Measurements from ENCODE around the gene ANGPT4.
"Not testable (repeated sequence)": the region's sequence is repeated elsewhere in the genome, so short reads cannot be mapped to it uniquely, and the experiment has no call there.

The ANGPT4 gene

DNA sequence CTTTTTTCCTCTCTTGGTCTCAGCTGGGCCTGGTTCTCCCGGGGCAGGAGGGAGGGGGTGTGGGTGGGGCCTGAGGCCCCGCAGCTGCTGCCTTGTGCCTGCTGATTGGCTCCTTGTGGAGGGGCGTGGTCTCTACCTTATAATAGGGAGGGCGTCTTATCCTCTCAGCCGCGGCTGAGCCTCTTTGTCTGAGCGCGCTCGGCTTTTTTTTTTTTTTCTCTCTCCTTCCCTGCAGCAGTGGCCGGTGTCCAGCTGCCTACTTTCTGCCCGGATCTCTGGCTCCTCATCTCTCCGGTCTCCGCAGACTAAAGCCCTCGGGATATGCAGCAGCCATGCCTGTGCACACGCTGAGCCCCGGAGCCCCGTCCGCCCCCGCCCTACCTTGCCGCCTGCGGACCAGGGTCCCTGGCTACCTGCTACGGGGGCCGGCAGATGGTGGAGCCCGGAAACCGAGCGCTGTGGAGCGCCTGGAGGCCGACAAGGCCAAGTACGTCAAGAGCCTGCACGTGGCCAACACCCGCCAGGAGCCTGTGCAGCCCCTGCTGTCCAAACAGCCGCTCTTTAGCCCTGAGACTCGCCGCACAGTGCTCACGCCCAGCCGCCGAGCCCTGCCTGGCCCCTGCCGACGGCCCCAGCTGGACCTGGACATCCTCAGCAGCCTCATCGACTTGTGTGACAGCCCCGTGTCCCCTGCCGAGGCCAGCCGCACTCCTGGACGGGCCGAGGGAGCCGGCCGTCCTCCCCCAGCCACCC is 71.5 kb downstream of the ANGPT4 start:
- peak; percentile 71 to 89 (median 77) for DNase-seq (ENCODE audit: low read depth in 3 of 3)

DNA sequence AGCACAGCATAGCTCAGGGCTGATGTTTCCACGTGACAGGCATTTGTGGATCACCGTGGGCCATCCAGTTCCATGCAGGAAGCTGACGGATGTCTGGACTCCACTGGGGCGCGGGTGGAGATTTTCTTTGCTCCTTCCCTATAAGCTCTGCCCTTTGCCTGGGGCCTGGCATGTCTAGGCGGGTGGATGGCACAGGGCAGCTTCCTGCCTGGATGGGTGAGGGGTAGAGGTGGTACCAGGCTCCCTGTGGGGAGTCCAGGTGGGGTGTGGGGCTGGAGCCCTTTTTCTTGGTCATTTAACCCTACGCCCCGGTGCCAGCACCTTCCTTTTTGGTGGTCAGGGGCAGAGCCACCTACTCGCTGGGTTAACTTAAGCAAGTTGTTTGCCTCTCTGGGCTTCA is 72.2 kb downstream of the ANGPT4 start:
- DNase-seq (ENCODE audit: low read depth in 3 of 3): no peak

DNA sequence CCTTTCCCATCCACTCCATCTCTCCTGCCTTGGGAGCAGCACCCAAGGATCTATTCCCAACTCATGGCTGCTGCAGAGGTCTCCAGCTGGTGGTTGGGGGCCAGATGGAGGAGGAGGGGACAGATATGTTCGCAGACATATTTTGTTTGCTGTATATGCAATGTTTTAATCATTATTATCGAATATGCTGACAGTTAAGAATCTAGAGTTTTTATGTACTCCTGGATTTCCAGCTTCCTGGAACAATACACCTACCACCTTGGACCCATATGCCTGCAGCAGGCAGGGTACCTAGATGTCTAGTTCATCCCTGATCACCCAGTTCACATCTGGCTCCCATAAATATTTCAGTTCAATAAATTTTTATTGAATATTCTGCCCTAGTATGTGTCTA is 73.6 kb downstream of the ANGPT4 start:
- DNase-seq (ENCODE audit: low read depth in 3 of 3): no peak

DNA sequence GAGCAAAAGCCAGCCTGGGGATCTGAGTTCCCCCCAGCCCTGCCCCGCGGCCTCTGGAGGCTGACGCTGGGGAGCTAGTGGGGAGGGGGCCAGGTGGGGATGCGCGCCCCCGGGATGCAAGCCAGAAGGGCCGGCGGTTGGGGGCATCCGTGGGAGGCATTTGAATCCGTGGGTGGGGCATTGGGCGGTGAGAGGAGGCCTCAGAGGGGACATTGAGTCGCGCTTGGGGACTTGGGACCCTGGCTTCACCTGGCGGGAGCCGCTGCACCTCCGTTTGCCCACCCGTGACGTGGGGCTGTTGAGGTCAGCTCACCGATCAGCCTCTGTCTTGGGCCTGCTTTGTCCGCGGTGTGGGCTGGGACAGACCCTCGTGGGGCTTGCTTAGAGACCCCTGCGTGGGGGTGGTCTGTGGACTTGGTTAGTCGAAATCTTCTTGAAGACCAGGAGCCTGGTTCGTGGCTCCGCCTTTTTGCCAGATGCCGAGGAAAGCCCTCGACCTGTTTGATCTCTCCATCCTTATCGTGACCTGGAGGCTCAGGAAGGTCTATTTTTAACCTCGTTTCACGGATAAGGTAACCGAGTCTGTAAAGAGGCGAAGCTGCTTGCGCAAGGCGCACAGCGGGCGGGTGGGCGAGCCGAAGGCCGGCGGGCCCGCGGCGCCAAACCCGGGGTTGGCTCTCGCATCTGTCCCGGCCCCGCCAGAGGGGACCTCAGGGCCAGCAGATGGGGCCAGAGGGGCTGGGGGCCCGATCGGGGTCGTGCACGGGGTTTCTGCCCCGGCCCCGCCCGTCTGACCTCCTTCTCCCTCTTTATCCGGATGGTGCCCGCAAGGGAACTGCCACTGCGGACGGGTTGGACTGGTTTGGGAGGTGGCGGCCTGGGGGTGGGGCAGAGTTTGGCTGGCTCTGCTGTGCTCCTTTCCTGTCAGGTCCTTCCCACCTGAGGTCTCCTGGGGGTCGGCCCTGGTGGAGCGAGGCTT is 74.3 kb downstream of the ANGPT4 start:
- DNase-seq (ENCODE audit: low read depth in 3 of 3): no peak

DNA sequence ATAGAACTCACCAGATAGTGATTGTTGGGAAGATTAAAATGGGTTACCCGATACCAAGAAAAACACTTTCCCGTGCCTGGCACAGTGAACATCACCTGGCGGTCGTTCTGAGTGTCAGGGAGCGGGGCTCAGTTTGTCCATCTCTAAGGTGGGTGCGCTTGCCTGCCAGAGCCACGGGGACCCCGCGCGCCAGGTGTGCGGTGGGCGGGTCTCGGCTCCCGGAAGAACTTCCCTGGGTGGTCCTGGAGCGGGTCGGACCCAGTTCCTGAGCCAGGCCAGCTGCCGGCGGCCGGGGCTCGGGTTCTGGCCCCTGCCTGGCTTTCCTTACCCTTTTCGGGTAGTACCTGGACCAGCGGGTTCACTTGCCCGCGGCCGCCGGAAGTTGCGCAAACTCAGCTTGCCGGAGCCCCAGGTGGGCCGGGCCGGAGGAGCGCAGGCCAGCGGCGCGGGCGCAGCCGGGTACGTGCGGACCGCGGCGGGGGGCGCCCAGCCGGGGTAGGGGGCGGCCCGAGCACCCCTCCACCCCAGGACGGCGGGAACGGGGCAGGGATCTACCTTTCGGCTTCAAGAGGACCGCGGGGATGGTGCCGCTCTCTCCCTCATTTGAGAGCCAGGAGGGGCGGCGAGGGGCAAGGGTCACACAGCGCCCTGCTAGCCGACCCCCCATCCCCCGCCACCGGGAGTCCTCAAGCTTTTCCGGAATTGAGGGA is 75.1 kb downstream of the ANGPT4 start:
- DNase-seq (ENCODE audit: low read depth in 3 of 3): no peak

DNA sequence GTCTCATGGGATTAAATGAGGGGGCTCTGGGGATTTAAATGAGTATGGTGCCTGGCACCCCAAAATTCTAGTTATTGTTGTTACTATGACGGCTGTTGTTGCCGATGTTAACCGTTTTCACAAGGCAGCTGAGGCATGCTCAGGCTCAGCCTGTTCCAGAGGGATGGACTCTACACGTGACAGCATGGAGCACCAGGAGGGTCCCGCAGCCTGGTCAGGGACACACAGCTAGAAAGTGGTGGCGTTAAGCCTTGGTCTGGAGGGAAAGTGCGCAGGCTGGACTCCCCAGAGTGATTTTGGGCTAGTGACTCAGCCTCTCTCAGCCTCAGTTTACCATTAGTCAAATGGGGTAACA is 75.7 kb downstream of the ANGPT4 start:
- DNase-seq (ENCODE audit: low read depth in 3 of 3): no peak

DNA sequence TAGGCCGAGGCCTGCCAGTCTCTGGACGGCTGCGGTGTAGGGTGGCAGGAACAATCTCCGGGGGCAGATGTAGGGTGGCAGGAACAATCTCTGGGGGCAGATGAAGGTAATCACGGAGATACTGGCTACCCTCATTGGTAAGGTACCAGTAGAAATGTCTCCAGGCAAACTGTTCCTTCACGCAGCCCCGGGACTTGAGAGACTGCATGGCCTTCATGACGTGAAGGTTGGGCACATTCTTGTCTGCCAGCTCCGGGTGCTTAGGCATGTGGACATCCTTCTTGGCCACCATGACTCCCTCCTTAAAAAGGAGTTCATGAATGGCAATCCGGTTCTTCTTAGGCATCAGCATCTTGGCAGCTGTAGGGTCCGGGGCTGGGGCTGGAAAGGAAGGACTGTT is 76.5 kb downstream of the ANGPT4 start:
- DNase-seq (ENCODE audit: low read depth in 3 of 3): no peak

DNA sequence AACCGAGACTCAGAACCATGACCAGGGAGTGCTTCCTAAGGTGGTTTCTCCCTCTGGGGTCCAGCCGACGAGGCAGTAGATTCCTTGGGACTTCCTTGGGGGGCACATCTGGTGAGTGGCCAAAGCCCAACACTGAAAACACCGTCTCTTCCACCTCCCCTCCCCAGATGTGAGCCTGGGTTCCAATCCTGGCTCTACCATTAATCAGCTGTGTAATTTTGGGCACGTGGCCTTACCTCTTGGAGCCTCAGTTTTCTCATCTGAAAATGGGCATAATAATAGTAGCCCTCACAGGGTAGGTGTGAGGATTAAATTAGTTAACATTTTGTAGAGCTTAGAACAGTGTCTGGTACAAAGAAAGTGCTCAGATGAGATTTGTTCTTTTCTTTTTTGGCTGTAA is 77.1 kb downstream of the ANGPT4 start:
- no peak for DNase-seq (ENCODE audit: low read depth in 3 of 3)

DNA sequence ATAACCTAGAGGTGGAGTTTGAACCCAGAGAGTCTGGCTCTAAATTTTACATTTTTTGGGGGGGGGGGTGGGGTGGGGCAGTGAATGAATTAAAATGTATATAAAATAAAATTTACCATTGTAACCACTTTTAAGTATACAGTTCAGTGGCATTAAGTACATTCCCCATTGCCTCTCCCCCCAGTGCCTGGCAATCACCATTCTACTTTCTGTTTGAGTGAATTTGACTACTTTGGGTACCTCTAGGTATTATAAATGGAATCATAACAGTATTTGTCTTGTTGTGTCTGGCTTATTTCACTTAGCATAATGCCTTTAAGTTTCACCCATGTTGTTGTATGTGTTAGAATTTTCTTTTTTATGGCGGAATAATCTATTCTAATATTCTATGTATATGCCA is 79.9 kb downstream of the ANGPT4 start:
- DNase-seq (ENCODE audit: low read depth in 3 of 3): no peak

DNA sequence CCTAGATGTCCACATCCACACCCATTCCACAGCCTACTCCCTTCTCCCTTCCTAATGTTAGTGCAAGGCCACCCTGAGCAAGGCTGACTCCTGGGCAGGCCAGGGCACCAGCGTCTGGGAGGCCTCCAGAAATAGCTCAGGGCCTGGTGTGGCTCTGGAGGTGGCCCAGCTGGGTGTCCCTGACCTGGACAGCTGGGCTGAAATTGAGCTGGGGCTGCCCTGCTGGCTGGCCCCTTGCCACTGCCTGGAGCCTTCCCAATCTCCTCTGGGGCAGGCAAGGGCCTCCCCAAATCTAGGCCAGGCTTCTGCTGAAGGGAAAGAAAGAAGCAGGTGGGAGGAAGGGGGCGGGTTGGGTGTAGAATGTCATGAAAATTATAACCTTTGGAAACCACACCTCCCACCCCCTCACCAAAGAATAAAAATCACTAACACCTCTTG is 80.5 kb downstream of the ANGPT4 start:
- DNase-seq (ENCODE audit: low read depth in 3 of 3): no peak

DNA sequence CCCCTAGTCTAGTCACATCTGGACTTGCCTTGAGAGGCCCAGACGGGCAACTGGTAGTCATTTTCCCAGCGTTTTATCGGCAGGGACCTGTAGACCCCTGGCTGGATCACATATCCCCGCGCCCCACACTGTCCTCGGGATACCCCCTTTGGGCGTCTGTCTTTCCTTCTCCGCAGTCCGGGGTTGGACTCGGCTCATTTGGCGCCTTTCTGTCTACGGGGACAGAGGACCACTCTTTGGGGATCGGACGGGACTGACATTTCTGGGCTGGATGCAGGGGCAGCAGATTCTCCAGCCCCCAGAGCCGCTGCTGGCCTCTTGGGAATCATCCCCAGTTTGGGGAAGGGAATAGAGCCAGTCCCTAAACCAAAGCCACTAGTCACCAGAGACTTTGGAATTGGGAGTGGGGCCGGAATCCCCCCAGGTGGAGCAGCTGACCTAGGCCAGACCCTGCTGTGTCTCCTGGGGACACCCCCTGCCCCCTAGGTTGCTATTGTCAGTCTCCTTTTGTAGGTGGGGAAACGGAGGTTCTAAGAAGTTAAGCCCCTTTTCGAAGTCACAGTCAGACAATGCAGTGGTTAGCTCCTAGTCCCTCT is 81.9 kb downstream of the ANGPT4 start:
- DNase-seq (ENCODE audit: low read depth in 3 of 3): no peak

DNA sequence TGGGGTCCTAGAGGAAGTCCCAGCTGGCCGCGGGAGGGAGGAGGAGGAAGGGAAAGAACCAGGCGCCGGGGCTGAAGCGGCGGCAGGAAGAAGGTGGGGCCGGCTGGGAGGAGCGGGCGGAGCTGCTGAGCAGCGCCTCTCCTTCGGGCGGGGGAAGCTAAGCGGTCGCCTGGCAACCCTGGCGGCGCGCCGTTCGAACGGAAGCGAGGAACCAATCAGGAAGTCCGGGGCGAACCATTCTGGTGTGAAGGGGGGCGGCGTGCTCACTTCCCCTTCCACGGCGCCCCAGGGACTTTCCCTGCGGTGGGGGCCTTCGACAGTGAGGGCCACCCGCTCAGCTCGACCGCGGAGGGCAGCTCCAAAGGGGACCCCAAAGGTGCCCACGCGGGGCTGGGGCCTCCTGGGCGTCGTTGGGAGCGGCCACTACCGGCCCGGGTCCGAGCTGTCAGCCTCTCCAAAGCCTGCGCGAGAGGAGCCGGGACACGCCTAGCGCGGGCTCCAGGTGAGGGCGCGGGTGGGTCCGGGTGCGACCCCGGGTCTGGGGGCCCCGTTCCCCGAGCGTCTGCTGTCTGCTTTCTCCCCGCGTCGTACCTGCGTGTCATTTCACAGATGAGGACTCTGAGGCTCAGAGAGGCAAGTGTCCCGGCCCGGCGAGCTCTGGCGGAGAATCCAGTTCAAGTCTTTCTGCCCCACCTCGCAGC is 82.5 kb downstream of the ANGPT4 start, which contains the start of gene FAM110A:
Gene FAM110A, plus strand, starts transcription at position 266 of the 701 bp plus-strand sequence. CDS start 11,090 bp downstream, outside the sequence.
- peak; percentile 88 to 90 (median 90) for DNase-seq (ENCODE audit: low read depth in 3 of 3)

DNA sequence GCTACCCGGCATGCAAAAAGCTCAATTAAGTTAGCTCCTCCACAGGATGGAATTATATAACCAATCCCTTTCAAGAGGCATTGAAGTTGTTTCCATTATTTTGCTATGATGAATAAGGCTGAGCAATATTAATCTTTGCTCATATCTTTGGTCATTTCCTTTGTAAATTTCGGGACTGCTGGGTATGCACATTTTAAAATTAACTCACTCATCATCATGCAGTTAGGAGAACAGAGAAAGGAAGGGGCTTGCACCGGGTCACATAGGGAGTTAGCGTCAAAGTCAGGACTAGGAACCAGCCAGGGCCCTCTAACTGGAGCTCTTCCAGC is 83.0 kb downstream of the ANGPT4 start:
- DNase-seq (ENCODE audit: low read depth in 3 of 3): no peak

DNA sequence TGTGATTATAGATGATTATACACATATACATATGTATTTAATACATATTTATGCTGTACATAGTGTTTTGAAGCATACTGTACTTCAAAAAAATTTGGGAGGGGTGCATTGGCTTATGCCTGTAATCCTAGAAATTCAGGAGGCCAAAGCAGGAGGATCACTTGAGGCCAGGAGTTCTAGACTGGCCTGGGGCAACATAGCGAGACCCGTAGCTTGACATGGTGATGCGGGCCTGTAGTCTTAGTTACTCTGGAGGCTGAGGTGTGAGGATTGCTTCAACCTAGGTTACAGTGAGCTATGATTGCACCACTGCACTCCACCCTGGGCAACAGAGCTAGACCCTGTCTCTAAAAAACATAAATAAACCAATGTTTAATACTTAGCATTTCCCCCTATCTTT is 84.2 kb downstream of the ANGPT4 start:
- DNase-seq (ENCODE audit: low read depth in 3 of 3): no peak

DNA sequence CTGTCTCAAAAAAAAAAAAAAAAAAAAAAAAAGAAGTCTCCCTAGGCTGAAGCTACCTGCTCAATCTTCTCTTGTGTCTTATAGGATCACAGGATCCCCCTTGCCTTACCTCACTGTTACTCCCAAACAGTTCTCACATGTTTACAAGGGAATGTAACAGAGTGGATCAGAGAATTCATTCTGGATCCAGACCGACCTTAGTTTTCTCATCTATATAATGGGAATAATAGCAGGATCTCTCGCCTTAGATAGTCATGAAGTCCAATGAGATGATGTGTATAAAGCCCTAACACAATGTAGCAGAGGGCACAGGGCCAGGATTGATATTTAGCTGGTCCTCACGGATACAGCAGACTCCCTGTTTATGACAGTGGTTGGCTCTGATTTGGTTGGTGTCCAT is 84.9 kb downstream of the ANGPT4 start:
- DNase-seq (ENCODE audit: low read depth in 3 of 3): no peak

DNA sequence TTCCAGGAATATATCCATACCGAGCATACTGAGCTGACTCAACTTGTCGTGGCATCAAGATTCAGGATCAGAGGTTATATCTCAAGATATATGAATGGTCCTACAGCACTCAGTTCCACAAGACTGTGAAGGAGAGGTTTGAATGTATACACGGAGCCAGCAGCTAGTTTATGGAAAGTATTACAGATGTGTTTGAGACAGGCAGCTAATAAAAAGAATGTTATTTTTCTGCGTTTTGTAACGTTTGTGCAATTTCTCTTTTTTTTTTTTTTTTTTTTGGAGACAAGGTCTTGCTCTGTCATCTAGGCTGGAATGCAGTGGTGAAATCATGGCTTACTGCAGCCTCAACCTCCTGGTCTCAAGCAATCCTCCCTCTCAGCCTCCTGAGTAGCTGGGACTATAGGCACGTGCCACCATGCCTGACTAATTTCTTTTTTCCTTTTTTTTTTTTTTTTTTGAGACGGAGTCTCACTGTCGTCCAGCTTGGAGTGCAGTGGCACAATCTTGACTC is 86.1 kb downstream of the ANGPT4 start:
- DNase-seq (ENCODE audit: low read depth in 3 of 3): no peak

DNA sequence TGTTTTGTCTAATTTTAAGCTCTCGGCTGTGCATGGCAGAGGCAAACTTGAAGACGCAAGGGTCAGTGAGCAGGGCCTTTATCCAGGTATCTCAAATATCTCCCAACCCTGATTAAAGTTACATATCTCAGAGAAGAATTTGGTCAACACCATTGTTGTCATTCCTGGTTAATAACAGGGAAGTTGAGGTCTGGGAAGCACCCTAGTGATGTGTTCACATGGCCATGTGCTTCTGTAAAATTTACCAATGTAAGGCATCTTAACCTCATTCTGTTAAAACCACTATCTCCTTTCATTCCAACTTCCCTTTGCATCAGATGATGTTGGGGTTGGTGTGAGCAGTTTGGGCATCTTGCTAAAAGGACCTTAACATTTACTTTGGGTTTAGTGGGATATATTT is 86.6 kb downstream of the ANGPT4 start:
- DNase-seq (ENCODE audit: low read depth in 3 of 3): no peak

DNA sequence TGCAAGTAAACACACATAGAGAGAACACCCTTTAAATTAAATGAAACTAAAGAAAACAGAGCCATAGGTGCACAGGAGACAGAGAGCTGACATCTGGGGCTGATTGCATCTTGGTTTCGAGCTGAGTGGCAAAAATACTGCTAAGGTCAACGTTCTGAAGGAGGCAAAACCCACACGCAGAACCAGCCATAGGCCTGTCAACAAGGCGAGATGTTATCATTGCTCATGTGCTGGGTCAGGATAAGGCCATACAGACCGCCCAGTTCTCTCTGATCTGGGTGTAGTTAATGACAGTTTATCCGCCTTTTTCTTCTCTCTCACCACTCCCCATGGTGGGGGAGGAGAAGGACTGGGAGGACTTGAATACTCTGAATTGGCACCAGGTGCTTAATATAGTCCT is 87.1 kb downstream of the ANGPT4 start:
- no peak for DNase-seq (ENCODE audit: low read depth in 3 of 3)

DNA sequence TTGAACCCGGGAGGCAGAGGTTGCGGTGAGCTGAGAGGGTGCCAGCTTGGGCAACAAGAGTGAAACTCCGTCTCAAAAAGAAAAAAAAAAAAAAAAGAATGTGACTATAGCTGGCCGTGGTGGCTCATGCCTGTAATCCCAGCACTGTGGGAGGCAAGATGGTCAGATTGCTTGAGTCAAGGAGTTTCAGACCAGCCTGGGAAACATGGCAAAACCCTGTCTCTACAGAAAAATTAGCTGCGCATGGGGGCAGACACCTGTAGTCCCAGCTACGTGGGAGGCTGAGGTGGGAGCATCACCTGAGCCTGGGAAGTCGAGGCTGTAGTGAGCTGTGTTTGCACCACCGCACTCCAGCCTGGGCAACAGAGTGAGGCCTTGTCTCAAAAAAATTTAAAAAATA is 88.2 kb downstream of the ANGPT4 start:
- not testable (repeated sequence) for DNase-seq (ENCODE audit: low read depth in 3 of 3)

DNA sequence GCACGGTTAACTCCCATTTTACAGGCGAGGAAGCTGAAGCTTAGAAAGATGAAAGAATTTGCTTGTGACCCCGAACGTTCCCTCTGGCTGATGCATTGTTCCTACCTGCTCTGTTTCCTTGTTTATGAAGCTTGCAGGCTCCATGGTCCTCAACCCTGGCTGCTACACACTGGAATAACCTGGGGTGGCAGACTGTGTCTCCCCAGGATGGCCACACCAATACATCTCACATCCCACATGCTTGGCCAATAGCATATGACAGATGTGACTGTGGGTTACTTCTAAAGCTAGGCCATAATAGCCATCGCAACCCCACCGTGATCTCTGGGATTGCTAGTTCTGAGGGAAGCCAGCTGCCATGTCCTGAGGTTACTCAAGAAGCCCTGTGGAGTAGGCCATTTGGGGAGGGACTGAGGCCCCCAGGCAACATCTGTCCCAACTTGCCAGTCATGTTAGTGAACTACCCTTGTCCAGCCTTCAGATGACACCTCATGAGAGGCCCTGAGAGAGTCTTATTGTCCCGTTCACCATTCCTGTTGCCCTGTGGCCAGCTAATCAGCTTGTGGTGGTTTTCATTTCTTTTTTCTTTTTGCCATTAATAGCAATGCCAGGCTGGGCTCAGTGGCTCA is 89.3 kb downstream of the ANGPT4 start:
- DNase-seq (ENCODE audit: low read depth in 3 of 3): no peak
